ENCODE data around the gene KMT2B.

Gene KMT2B

DNA sequence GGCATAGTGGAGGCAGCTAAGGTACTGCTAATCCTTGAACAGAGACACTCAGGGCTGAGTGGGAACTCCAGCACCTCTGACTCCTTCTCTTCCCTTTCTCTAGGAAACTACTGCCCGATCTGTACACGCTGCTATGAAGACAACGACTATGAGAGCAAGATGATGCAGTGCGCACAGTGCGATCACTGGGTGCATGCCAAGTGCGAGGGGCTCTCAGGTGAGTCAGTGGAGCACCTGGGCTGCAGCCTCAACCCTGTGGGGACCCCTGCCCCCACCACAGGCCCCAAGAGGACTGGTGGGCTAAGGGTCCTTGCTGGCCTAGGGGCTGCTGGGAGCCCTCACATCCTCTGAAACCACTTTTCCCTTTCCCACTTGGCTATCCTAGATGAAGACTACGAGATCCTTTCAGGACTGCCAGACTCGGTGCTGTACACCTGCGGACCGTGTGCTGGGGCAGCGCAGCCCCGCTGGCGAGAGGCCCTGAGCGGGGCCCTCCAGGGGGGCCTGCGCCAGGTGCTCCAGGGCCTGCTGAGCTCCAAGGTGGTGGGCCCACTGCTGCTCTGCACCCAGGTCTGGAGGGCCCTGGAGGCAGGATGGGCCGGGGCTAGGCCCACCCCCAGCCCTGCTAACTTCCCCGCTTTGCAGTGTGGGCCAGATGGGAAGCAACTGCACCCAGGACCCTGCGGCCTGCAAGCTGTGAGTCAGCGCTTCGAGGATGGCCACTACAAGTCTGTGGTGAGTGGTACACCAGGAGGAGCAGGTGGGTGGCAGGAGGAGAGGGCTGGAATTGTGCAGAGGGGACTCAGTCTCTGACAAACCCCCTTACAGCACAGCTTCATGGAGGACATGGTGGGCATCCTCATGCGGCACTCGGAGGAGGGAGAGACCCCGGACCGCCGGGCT lies 9.5 kb downstream of the KMT2B start:
- Histone ChIP-seq H3K4me3 (ENCODE audit: low read depth, low read length) (no peak overlapping the region), H3K27me3 (ENCODE audit: insufficient read depth, low read length) (no peaks in the 10 kb centered on the region), H3K36me3 (ENCODE audit: insufficient read depth, low read length) (peaks cover 5% of the 10 kb centered on the region; the same call in 1 of the 2 replicates), H3K27ac (ENCODE audit: low read depth, low read length) (no peak overlapping the region), H2AFZ (ENCODE audit: low read length, unreplicated experiment) (no peak overlapping the region), H3K79me2 (ENCODE audit: control insufficient read depth, insufficient read depth, low read length, unreplicated experiment) (no peaks in the 10 kb centered on the region), H3K4me1 (ENCODE audit: control insufficient read depth, insufficient read depth, low read length, unreplicated experiment) (no peaks in the 10 kb centered on the region)

DNA sequence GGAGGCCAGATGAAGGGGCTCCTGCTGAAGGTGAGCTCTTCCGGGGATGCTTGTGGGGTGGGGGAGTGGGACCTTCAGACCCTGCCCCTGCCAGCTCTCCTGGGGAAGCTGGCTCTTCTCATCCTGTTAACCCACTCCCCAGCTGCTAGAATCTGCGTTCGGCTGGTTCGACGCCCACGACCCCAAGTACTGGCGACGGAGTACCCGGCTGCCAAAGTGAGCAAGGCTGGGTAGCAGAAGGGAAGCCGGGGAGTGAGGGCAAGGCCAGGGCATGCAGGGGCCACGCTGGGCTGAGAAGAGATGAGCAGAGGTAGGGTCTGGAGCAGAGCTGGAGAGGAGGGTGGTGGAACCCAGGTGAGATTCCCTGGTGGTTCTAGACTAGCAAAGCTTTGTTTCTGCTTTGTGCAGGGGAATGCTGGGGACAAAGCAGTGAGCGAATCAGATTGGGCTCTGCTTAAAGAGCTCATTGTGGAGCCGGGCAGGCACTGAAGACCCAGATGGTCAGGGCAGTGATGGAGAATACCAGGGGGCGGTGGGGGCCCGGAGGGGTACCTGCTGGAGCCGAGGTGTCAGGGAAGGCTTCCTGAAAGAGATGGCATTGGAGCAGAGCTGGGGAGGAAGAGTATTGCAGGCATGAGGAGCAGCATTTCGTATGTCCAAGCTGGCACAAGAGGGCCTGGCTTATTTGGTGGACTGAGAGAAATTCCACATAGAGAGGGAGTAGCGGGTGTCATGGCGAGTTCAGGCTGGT lies 10.3 kb downstream of the KMT2B start:
- Histone ChIP-seq H3K79me2 (ENCODE audit: control insufficient read depth, insufficient read depth, low read length, unreplicated experiment) (no peaks in the 10 kb centered on the region), H3K4me3 (ENCODE audit: low read depth, low read length) (no peak overlapping the region), H3K27me3 (ENCODE audit: insufficient read depth, low read length) (no peaks in the 10 kb centered on the region), H3K36me3 (ENCODE audit: insufficient read depth, low read length) (peaks cover 5% of the 10 kb centered on the region; the same call in 1 of the 2 replicates), H3K4me1 (ENCODE audit: control insufficient read depth, insufficient read depth, low read length, unreplicated experiment) (no peaks in the 10 kb centered on the region), H3K27ac (ENCODE audit: low read depth, low read length) (no peak overlapping the region), H2AFZ (ENCODE audit: low read length, unreplicated experiment) (no peak overlapping the region)

DNA sequence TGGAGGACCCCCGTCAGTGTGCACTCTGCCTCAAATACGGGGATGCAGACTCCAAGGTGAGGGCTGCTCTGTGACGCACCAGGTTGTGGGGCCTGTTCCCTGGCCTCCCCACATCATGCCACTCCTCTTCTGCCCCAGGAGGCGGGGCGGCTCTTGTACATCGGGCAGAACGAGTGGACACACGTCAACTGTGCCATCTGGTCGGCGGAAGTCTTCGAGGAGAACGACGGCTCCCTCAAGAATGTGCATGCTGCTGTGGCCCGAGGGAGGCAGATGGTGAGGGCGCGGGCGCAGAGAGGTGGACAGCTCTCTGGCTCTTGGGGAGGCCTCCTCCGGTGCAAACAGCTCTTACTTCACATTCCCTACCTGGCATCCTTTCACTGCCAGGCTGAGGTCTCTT lies 11.2 kb downstream of the KMT2B start:
- Histone ChIP-seq H3K4me1 (ENCODE audit: control insufficient read depth, insufficient read depth, low read length, unreplicated experiment) (no peaks in the 10 kb centered on the region), H3K36me3 (ENCODE audit: insufficient read depth, low read length) (peaks cover 5% of the 10 kb centered on the region; the same call in 1 of the 2 replicates), H3K27ac (ENCODE audit: low read depth, low read length) (no peak overlapping the region), H3K4me3 (ENCODE audit: low read depth, low read length) (no peak overlapping the region), H2AFZ (ENCODE audit: low read length, unreplicated experiment) (no peak overlapping the region), H3K27me3 (ENCODE audit: insufficient read depth, low read length) (no peaks in the 10 kb centered on the region), H3K79me2 (ENCODE audit: control insufficient read depth, insufficient read depth, low read length, unreplicated experiment) (no peaks in the 10 kb centered on the region)

DNA sequence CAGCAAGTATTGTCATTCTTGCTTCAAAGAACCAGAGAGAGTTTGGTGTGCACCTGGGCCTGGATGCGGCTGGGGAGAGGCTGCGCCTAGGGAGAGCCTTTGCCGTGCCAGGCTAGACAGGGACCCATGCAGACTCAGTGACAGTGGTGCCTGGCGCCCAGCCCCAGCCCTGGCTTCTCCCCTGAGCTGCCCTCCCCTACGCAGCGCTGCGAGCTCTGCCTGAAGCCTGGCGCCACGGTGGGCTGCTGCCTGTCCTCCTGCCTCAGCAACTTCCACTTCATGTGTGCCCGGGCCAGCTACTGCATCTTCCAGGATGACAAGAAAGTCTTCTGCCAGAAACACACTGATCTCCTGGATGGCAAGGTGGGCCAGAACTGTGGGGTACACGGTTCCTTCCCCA lies 12.0 kb downstream of the KMT2B start:
- no peaks in the 10 kb centered on the region for H3K79me2 ChIP-seq (ENCODE audit: control insufficient read depth, insufficient read depth, low read length, unreplicated experiment)
- H3K4me3 ChIP-seq (ENCODE audit: low read depth, low read length) = no peak overlapping the region
- peaks cover 5% of the 10 kb centered on the region; the same call in 1 of the 2 replicates for H3K36me3 ChIP-seq (ENCODE audit: insufficient read depth, low read length)
- H2AFZ ChIP-seq (ENCODE audit: low read length, unreplicated experiment) = no peak overlapping the region
- no peaks in the 10 kb centered on the region for H3K4me1 ChIP-seq (ENCODE audit: control insufficient read depth, insufficient read depth, low read length, unreplicated experiment)
- no peaks in the 10 kb centered on the region for H3K27me3 ChIP-seq (ENCODE audit: insufficient read depth, low read length)
- no peak overlapping the region for H3K27ac ChIP-seq (ENCODE audit: low read depth, low read length)

DNA sequence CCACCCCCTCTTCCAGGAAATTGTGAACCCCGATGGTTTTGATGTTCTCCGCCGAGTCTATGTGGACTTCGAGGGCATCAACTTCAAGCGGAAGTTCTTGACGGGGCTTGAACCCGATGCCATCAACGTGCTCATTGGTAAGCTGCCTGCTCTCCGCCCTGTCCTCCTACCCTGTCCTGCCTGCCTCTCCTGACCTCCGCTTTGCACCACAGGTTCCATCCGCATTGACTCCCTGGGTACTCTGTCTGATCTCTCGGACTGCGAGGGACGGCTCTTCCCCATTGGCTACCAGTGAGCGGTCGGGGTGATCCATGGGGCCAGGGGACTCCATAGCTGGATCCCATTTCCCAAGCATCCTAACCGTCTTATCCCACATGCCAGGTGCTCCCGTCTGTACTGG lies 12.5 kb downstream of the KMT2B start:
- no peak overlapping the region for H3K4me3 ChIP-seq (ENCODE audit: low read depth, low read length)
- H3K4me1 ChIP-seq (ENCODE audit: control insufficient read depth, insufficient read depth, low read length, unreplicated experiment) = no peaks in the 10 kb centered on the region
- no peaks in the 10 kb centered on the region for H3K27me3 ChIP-seq (ENCODE audit: insufficient read depth, low read length)
- no peak overlapping the region for H2AFZ ChIP-seq (ENCODE audit: low read length, unreplicated experiment)
- no peak overlapping the region for H3K27ac ChIP-seq (ENCODE audit: low read depth, low read length)
- no peaks in the 10 kb centered on the region for H3K79me2 ChIP-seq (ENCODE audit: control insufficient read depth, insufficient read depth, low read length, unreplicated experiment)
- H3K36me3 ChIP-seq (ENCODE audit: insufficient read depth, low read length) = peaks cover 5% of the 10 kb centered on the region; the same call in 1 of the 2 replicates

DNA sequence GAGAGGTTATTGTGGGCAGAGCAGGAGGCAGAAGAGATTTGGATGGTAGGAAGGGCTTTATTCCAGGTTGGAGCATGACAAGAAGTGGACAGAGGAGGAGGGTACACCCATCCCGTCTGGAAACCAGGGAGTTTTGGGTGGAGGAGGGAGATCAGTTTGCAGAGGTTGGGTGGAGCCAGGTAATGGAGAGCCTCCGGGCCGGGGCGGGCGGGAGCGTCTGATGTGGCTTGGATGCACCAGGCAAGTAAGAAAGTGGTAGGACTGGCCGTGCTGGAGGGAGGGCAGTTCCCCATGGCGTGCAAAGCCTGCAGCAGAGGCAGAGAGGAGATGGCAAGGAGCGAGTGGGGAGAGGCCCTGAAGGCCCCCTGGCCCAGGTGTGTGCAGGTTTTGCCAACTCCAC lies 13.6 kb downstream of the KMT2B start:
- Histone ChIP-seq H3K27ac (ENCODE audit: low read depth, low read length) (no peak overlapping the region), H2AFZ (ENCODE audit: low read length, unreplicated experiment) (no peak overlapping the region), H3K4me1 (ENCODE audit: control insufficient read depth, insufficient read depth, low read length, unreplicated experiment) (no peaks in the 10 kb centered on the region), H3K36me3 (ENCODE audit: insufficient read depth, low read length) (no peaks in the 10 kb centered on the region), H3K27me3 (ENCODE audit: insufficient read depth, low read length) (no peaks in the 10 kb centered on the region), H3K79me2 (ENCODE audit: control insufficient read depth, insufficient read depth, low read length, unreplicated experiment) (no peaks in the 10 kb centered on the region), H3K4me3 (ENCODE audit: low read depth, low read length) (no peak overlapping the region)

DNA sequence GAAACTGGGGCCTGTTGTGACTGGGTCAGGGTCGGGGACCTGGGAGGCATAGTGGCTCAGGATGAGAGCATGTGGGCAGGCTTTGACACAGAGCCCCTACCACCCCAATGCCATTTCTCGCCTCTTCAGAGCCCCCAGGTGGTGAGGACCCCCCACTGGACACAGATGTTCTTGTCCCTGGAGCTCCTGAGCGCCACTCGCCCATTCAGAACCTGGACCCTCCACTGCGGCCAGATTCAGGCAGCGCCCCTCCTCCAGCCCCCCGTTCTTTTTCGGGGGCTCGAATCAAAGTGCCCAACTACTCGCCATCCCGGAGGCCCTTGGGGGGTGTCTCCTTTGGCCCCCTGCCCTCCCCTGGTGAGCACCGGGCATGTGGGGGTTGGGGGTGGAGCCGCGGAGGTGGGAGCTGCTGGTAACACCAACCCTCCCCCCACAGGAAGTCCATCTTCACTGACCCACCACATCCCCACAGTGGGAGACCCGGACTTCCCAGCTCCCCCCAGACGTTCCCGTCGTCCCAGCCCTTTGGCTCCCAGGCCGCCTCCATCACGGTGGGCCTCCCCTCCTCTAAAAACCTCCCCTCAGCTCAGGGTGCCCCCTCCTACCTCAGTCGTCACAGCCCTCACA lies 14.1 kb downstream of the KMT2B start:
- H3K79me2 ChIP-seq (ENCODE audit: control insufficient read depth, insufficient read depth, low read length, unreplicated experiment) = no peaks in the 10 kb centered on the region

DNA sequence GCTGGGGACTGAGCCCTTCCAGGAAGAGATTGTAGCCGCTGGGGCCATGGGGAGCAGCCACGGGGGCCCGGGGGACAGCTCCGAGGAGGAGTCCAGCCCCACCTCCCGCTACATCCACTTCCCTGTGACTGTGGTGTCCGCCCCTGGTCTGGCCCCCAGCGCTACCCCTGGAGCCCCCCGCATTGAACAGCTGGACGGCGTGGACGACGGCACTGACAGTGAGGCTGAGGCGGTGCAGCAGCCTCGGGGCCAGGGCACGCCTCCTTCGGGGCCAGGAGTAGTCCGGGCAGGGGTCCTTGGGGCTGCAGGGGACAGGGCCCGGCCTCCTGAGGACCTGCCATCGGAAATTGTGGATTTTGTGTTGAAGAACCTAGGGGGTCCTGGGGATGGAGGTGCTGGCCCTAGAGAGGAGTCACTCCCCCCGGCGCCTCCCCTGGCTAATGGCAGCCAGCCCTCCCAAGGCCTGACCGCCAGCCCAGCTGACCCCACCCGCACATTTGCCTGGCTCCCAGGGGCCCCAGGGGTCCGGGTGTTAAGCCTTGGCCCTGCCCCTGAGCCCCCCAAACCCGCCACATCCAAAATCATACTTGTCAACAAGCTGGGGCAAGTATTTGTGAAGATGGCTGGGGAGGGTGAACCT lies 14.9 kb downstream of the KMT2B start:
- Histone ChIP-seq H3K79me2 (ENCODE audit: control insufficient read depth, insufficient read depth, low read length, unreplicated experiment) (no peaks in the 10 kb centered on the region), H2AFZ (ENCODE audit: low read length, unreplicated experiment) (no peak overlapping the region), H3K36me3 (ENCODE audit: insufficient read depth, low read length) (no peaks in the 10 kb centered on the region), H3K4me1 (ENCODE audit: control insufficient read depth, insufficient read depth, low read length, unreplicated experiment) (no peaks in the 10 kb centered on the region), H3K27ac (ENCODE audit: low read depth, low read length) (no peak overlapping the region), H3K27me3 (ENCODE audit: insufficient read depth, low read length) (no peaks in the 10 kb centered on the region), H3K4me3 (ENCODE audit: low read depth, low read length) (no peak overlapping the region)

More for the DNA sequence above, 14.1 kb downstream of the KMT2B start:
- Histone ChIP-seq H3K27ac (ENCODE audit: low read depth, low read length) (no peak overlapping the region), H2AFZ (ENCODE audit: low read length, unreplicated experiment) (no peak overlapping the region), H3K4me3 (ENCODE audit: low read depth, low read length) (no peak overlapping the region), H3K27me3 (ENCODE audit: insufficient read depth, low read length) (no peaks in the 10 kb centered on the region), H3K4me1 (ENCODE audit: control insufficient read depth, insufficient read depth, low read length, unreplicated experiment) (no peaks in the 10 kb centered on the region), H3K36me3 (ENCODE audit: insufficient read depth, low read length) (no peaks in the 10 kb centered on the region)

DNA sequence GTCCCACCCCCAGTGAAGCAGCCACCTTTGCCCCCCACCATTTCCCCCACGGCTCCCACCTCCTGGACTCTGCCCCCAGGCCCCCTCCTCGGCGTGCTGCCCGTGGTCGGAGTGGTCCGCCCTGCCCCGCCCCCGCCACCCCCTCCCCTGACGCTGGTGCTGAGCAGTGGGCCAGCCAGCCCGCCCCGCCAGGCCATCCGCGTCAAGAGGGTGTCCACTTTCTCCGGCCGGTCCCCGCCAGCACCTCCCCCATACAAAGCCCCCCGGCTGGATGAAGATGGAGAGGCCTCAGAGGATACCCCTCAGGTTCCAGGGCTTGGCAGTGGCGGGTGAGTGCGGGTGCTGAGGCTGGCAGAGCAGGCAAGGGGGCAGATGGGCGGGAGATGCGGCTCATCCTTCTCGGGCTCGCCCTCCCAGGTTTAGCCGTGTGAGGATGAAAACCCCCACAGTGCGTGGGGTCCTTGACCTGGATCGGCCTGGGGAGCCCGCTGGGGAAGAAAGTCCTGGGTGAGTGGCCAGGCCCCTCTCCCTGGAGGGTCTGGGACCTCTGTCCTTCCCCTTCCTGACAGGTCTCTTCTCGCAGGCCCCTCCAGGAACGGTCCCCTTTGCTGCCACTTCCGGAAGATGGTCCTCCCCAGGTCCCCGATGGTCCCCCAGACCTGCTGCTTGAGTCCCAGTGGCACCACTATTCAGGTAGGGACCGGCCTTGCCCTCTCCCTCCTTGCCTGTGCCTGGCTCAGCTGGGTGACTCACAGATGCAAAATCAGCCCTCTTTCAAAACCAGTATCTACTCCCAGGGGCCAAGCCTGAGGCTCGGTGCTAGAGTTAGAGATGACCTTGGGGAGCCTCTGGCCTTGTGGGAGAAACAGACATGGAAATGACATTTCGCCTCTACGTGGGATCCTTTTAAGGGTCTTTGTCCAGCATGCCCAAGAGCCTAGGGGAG lies 15.7 kb downstream of the KMT2B start:
- no peaks in the 10 kb centered on the region for H3K4me1 ChIP-seq (ENCODE audit: control insufficient read depth, insufficient read depth, low read length, unreplicated experiment)
- H3K27me3 ChIP-seq (ENCODE audit: insufficient read depth, low read length) = no peaks in the 10 kb centered on the region
- H2AFZ ChIP-seq (ENCODE audit: low read length, unreplicated experiment) = no peak overlapping the region
- no peak overlapping the region for H3K27ac ChIP-seq (ENCODE audit: low read depth, low read length)
- no peaks in the 10 kb centered on the region for H3K79me2 ChIP-seq (ENCODE audit: control insufficient read depth, insufficient read depth, low read length, unreplicated experiment)
- H3K36me3 ChIP-seq (ENCODE audit: insufficient read depth, low read length) = no peaks in the 10 kb centered on the region
- no peak overlapping the region for H3K4me3 ChIP-seq (ENCODE audit: low read depth, low read length)
